ENCODE measurements around the gene MBD1.
"Not testable (repeated sequence)": the region's sequence is repeated elsewhere in the genome, so short reads cannot be mapped to it uniquely, and the experiment has no call there.

Gene MBD1

DNA sequence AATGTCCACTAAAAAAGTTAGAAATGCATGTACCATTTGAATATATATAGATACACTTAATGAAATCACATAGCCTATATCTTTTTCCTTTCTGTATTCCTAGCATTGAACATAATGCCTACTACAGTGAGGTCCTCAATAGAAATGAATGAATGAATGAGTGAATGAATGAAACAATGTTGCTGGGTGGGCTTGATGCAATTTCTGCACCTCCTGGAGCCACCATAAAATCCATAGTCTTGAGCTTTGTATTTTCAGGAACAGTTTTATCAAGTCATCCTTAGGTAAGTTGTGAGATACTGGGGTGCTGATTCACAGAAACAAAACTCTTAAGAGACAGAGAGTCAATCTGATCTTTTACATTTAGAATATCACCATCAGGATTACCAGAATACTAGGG is 18.3 kb downstream of the MBD1 start:
- H3K9ac ChIP-seq (ENCODE audit: low read length), result no peak overlapping the region
- no peak overlapping the region for H4K8ac ChIP-seq (ENCODE audit: low read depth, low read length)
- H3K4me3 ChIP-seq (ENCODE audit: low read length), result no peak overlapping the region
- H3K56ac ChIP-seq (ENCODE audit: low read length), result no peak overlapping the region
- H3K79me2 ChIP-seq (ENCODE audit: control insufficient read depth, insufficient read depth, low read length), result no peaks in the 10 kb centered on the region
- no peak for DNase-seq
- H2BK120ac ChIP-seq (ENCODE audit: low read depth, low read length), result no peak overlapping the region
- no peak overlapping the region for H3K23ac ChIP-seq (ENCODE audit: low read length)
- H3K4me2 ChIP-seq (ENCODE audit: low read length), result no peak overlapping the region
- no peak overlapping the region for H2BK15ac ChIP-seq (replicated peaks; ENCODE audit: low read depth)
- no peak overlapping the region for H2AK5ac ChIP-seq (ENCODE audit: low read length)
- H3K18ac ChIP-seq (ENCODE audit: low read length), result no peak overlapping the region
- peaks cover 1% of the 10 kb centered on the region for H3K36me3 ChIP-seq (ENCODE audit: control insufficient read depth, insufficient read depth, low read length)
- no peaks in the 10 kb centered on the region for H3K27me3 ChIP-seq (ENCODE audit: insufficient read depth, low read length, poor library complexity)
- H3K27ac ChIP-seq (ENCODE audit: low read depth, low read length), result no peak overlapping the region
- no peak overlapping the region for H3K4ac ChIP-seq (ENCODE audit: low read depth, low read length)
- H2BK5ac ChIP-seq (ENCODE audit: low read length), result no peak overlapping the region
- H3K79me1 ChIP-seq (ENCODE audit: low read length), result no peaks in the 10 kb centered on the region
- peaks cover 2% of the 10 kb centered on the region for H3K4me1 ChIP-seq (ENCODE audit: control insufficient read depth, low read depth, low read length)
- no peak overlapping the region for H4K5ac ChIP-seq (ENCODE audit: low read length)

DNA sequence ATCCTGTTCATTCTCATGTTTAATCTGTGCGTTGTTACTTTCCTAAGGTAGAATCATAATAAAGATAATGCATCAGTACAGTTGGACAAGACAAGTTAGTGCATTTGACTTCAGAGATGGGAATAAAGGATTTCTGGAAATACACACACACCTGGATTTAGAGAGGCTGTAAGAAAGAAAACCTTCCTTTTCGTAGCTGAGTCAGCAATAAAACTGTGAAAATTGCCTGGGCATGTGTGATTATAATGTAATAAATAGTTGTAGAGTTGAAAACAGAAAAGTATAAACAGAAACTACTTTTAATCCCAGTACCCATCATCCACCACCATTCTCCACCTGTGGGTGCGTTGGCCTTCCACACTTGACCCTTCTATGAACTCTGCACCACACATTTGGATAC is 30.4 kb downstream of the MBD1 start:
- H3K4ac ChIP-seq (ENCODE audit: low read depth, low read length), result no peak overlapping the region
- H3K79me1 ChIP-seq (ENCODE audit: low read length), result no peaks in the 10 kb centered on the region
- no peak overlapping the region for H3K18ac ChIP-seq (ENCODE audit: low read length)
- no peaks in the 10 kb centered on the region for H3K36me3 ChIP-seq (ENCODE audit: control insufficient read depth, insufficient read depth, low read length)
- no peaks in the 10 kb centered on the region for H3K4me1 ChIP-seq (ENCODE audit: control insufficient read depth, low read depth, low read length)
- no peak overlapping the region for H3K4me3 ChIP-seq (ENCODE audit: low read length)
- WGBS (ENCODE audit: extremely low coverage, insufficient coverage, low lambda C conversion rate), result no CpG with 5 or more reads among the region's 3 CpGs
- H3K4me2 ChIP-seq (ENCODE audit: low read length), result no peak overlapping the region
- H3K23ac ChIP-seq (ENCODE audit: low read length), result no peak overlapping the region
- DNase-seq, result no peak
- no peak overlapping the region for H2BK15ac ChIP-seq (replicated peaks; ENCODE audit: low read depth)
- no peak overlapping the region for H4K5ac ChIP-seq (ENCODE audit: low read length)
- no peak overlapping the region for H2BK120ac ChIP-seq (ENCODE audit: low read depth, low read length)
- no peak overlapping the region for H2AK5ac ChIP-seq (ENCODE audit: low read length)
- no peak overlapping the region for H3K56ac ChIP-seq (ENCODE audit: low read length)
- H2BK5ac ChIP-seq (ENCODE audit: low read length), result no peak overlapping the region
- no peak overlapping the region for H3K27ac ChIP-seq (ENCODE audit: low read depth, low read length)
- no peak overlapping the region for H4K8ac ChIP-seq (ENCODE audit: low read depth, low read length)
- H3K9ac ChIP-seq (ENCODE audit: low read length), result no peak overlapping the region
- no peaks in the 10 kb centered on the region for H3K27me3 ChIP-seq (ENCODE audit: insufficient read depth, low read length, poor library complexity)
- H3K79me2 ChIP-seq (ENCODE audit: control insufficient read depth, insufficient read depth, low read length), result no peaks in the 10 kb centered on the region

DNA sequence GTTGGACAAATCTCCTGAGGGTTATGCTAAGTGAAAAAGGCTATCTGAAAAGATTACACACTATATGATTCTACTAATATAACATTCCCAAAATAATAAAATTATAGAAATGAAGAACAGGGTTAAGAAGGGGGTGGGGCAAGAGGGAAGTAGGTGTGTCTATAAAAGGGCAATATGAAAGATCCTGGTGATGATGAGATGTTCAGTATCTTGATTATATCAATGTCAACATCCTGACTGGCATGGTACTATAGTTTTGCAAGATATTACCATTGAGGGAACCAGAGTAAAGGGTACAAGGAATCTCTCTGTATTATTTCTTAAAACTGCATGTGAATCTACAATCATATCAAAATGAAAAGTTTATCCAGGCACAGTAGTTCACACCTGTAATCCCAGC is 31.7 kb downstream of the MBD1 start:
- Histone ChIP-seq H3K4me2 (ENCODE audit: low read length) (no peak overlapping the region), H2BK120ac (ENCODE audit: low read depth, low read length) (no peak overlapping the region), H3K9ac (ENCODE audit: low read length) (no peak overlapping the region), H3K56ac (ENCODE audit: low read length) (no peak overlapping the region), H3K36me3 (ENCODE audit: control insufficient read depth, insufficient read depth, low read length) (no peaks in the 10 kb centered on the region), H3K27me3 (ENCODE audit: insufficient read depth, low read length, poor library complexity) (no peaks in the 10 kb centered on the region), H3K4me3 (ENCODE audit: low read length) (no peak overlapping the region), H3K27ac (ENCODE audit: low read depth, low read length) (no peak overlapping the region), H3K79me2 (ENCODE audit: control insufficient read depth, insufficient read depth, low read length) (no peaks in the 10 kb centered on the region), H4K5ac (ENCODE audit: low read length) (no peak overlapping the region), H3K79me1 (ENCODE audit: low read length) (no peaks in the 10 kb centered on the region), H2BK5ac (ENCODE audit: low read length) (no peak overlapping the region), H3K18ac (ENCODE audit: low read length) (no peak overlapping the region), H4K8ac (ENCODE audit: low read depth, low read length) (no peak overlapping the region), H2BK15ac (replicated peaks; ENCODE audit: low read depth) (no peak overlapping the region), H3K23ac (ENCODE audit: low read length) (no peak overlapping the region), H3K4me1 (ENCODE audit: control insufficient read depth, low read depth, low read length) (no peaks in the 10 kb centered on the region), H3K4ac (ENCODE audit: low read depth, low read length) (no peak overlapping the region), H2AK5ac (ENCODE audit: low read length) (no peak overlapping the region)
- DNase-seq, result no peak

DNA sequence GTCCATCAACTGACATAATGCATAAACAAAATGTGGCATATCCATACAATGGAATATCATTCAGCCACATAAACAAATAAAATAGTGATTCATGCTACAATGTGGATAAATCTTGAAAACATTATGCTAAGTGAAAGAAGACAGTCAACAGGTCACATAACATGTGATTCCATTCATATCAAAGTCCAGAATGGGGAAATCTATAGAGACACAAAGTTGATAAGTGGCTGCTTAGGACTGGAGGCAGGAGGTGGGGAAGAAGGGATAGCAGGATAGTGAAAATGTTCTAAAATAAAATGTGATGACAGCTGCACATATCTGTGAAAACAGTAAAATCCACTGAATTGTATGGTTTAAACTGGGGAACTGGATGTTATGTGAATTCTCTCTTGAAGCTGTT is 33.8 kb downstream of the MBD1 start:
- H2BK120ac ChIP-seq (ENCODE audit: low read depth, low read length), result no peak overlapping the region
- H3K9ac ChIP-seq (ENCODE audit: low read length), result no peak overlapping the region
- no peak overlapping the region for H3K18ac ChIP-seq (ENCODE audit: low read length)
- no peak overlapping the region for H3K4me3 ChIP-seq (ENCODE audit: low read length)
- H3K56ac ChIP-seq (ENCODE audit: low read length), result no peak overlapping the region
- no peak overlapping the region for H3K4me2 ChIP-seq (ENCODE audit: low read length)
- no peak overlapping the region for H4K5ac ChIP-seq (ENCODE audit: low read length)
- no peak overlapping the region for H4K8ac ChIP-seq (ENCODE audit: low read depth, low read length)
- H3K27ac ChIP-seq (ENCODE audit: low read depth, low read length), result no peak overlapping the region
- H2BK5ac ChIP-seq (ENCODE audit: low read length), result no peak overlapping the region
- no peak overlapping the region for H2BK15ac ChIP-seq (replicated peaks; ENCODE audit: low read depth)
- no peak for DNase-seq
- H3K36me3 ChIP-seq (ENCODE audit: control insufficient read depth, insufficient read depth, low read length), result no peaks in the 10 kb centered on the region
- no peaks in the 10 kb centered on the region for H3K27me3 ChIP-seq (ENCODE audit: insufficient read depth, low read length, poor library complexity)
- no peaks in the 10 kb centered on the region for H3K4me1 ChIP-seq (ENCODE audit: control insufficient read depth, low read depth, low read length)
- H2AK5ac ChIP-seq (ENCODE audit: low read length), result no peak overlapping the region
- H3K23ac ChIP-seq (ENCODE audit: low read length), result no peak overlapping the region
- no peak overlapping the region for H3K4ac ChIP-seq (ENCODE audit: low read depth, low read length)
- no peaks in the 10 kb centered on the region for H3K79me2 ChIP-seq (ENCODE audit: control insufficient read depth, insufficient read depth, low read length)
- no peaks in the 10 kb centered on the region for H3K79me1 ChIP-seq (ENCODE audit: low read length)

DNA sequence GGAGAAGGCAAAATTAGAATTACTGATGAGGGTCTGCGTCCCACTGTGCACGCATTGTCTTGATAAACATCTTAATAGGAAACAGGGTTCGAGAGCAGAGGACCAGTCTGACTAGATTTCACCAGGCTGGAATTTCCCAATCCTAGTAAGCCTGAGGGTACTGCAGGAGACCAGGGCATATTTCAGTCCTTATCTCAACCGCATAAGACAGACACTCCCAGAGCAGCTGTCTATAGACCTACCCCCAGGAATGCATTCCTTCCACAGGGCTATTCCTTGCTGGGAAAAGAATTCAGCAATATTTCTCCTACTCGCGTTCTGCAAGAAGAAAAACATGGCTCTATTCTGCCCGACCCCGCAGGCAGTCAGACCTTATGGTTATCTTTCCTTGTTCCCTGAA is 39.6 kb downstream of the MBD1 start:
- H2AK5ac ChIP-seq (ENCODE audit: low read length); H3K27me3 ChIP-seq (ENCODE audit: insufficient read depth, low read length, poor library complexity); H3K9ac ChIP-seq (ENCODE audit: low read length); H3K56ac ChIP-seq (ENCODE audit: low read length); H3K27ac ChIP-seq (ENCODE audit: low read depth, low read length); H4K5ac ChIP-seq (ENCODE audit: low read length); H2BK5ac ChIP-seq (ENCODE audit: low read length); H3K18ac ChIP-seq (ENCODE audit: low read length); H2BK120ac ChIP-seq (ENCODE audit: low read depth, low read length); DNase-seq; H3K79me1 ChIP-seq (ENCODE audit: low read length); H3K4me2 ChIP-seq (ENCODE audit: low read length); H3K79me2 ChIP-seq (ENCODE audit: control insufficient read depth, insufficient read depth, low read length); H3K4ac ChIP-seq (ENCODE audit: low read depth, low read length); H3K23ac ChIP-seq (ENCODE audit: low read length); H2BK15ac ChIP-seq (replicated peaks; ENCODE audit: low read depth); H3K4me1 ChIP-seq (ENCODE audit: control insufficient read depth, low read depth, low read length); H3K4me3 ChIP-seq (ENCODE audit: low read length); H3K36me3 ChIP-seq (ENCODE audit: control insufficient read depth, insufficient read depth, low read length); H4K8ac ChIP-seq (ENCODE audit: low read depth, low read length): not testable (repeated sequence)
- WGBS (ENCODE audit: extremely low coverage, insufficient coverage, low lambda C conversion rate), result no CpG with 5 or more reads among the region's 8 CpGs

DNA sequence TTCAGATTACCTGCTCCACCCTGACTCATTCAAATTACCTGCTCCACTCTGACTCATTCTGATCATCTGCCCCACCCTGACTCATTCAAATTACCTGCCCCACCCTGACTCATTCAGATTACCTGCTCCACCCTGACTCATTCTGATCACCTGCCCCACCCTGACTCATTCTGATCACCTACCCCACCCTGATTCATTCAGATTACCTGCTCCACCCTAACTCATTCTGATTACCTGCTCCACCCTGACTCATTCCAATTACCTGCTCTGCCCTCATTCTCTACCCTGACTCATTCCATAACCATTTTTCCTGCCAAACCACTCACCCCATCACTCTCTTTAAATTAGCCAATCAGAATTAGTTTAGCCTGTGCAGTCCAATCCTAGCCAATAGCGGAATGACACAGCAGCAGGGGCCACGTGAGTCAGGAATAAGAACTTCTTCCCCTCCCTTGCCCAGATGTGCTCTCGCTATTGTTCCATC is 41.2 kb downstream of the MBD1 start:
- Histone ChIP-seq H2AK5ac (ENCODE audit: low read length) (no peak overlapping the region), H2BK5ac (ENCODE audit: low read length) (no peak overlapping the region), H3K36me3 (ENCODE audit: control insufficient read depth, insufficient read depth, low read length) (no peaks in the 10 kb centered on the region)

More for the DNA sequence above, 41.2 kb downstream of the MBD1 start:
- no peak overlapping the region for H3K4me2 ChIP-seq (ENCODE audit: low read length)
- H3K4me1 ChIP-seq (ENCODE audit: control insufficient read depth, low read depth, low read length), result no peaks in the 10 kb centered on the region
- no peak overlapping the region for H3K56ac ChIP-seq (ENCODE audit: low read length)
- no peak overlapping the region for H3K4me3 ChIP-seq (ENCODE audit: low read length)
- no peak overlapping the region for H3K27ac ChIP-seq (ENCODE audit: low read depth, low read length)
- no peaks in the 10 kb centered on the region for H3K79me1 ChIP-seq (ENCODE audit: low read length)
- no peak overlapping the region for H3K9ac ChIP-seq (ENCODE audit: low read length)
- H3K27me3 ChIP-seq (ENCODE audit: insufficient read depth, low read length, poor library complexity), result no peaks in the 10 kb centered on the region
- no peak overlapping the region for H4K8ac ChIP-seq (ENCODE audit: low read depth, low read length)
- H3K18ac ChIP-seq (ENCODE audit: low read length), result no peak overlapping the region
- no CpG with 5 or more reads among the region's 3 CpGs for WGBS (ENCODE audit: extremely low coverage, insufficient coverage, low lambda C conversion rate)
- no peak overlapping the region for H4K5ac ChIP-seq (ENCODE audit: low read length)
- H3K4ac ChIP-seq (ENCODE audit: low read depth, low read length), result no peak overlapping the region
- no peak overlapping the region for H3K23ac ChIP-seq (ENCODE audit: low read length)
- no peaks in the 10 kb centered on the region for H3K79me2 ChIP-seq (ENCODE audit: control insufficient read depth, insufficient read depth, low read length)
- no peak overlapping the region for H2BK15ac ChIP-seq (replicated peaks; ENCODE audit: low read depth)
- DNase-seq, result no peak
- no peak overlapping the region for H2BK120ac ChIP-seq (ENCODE audit: low read depth, low read length)

Measured in mesendoderm (in vitro differentiated cells).